H1 (cell line): ENCODE data around the gene UFM1. TPM values are rescaled to one million over a fixed set of nuclear protein-coding genes. Genes with fewer than 3 reads are reported as not detected.

Experiments
- CTCF ChIA-PET: fragments of 300-600 bp; sonication (Branson Sonifier 250); formaldehyde crosslinking; loops from one replicate; lab custom pipeline; 2021; ENCODE audit not compliant: partially characterized antibody; lab: Charles Lee
- POLR2A ChIA-PET: fragments of 300-600 bp; sonication (Branson Sonifier 250); formaldehyde crosslinking; loops from one replicate; lab custom pipeline; 2021; ENCODE audit warnings: inconsistent platforms; ENCODE audit not compliant: partially characterized antibody; lab: Charles Lee
- DNase-seq, 2 experiments: peaks; one replicate each; pipeline versions ENCODE4 v3.0.0 to v3.0.0-alpha.2; 2010 to 2022; ENCODE audit warnings: low spot score in 2 of 2, low read depth in 1 of 2, mixed read lengths in 1 of 2
- FAIRE-seq: peaks from 2 replicates; lab custom pipeline; 2011; peaks lifted over from hg19 to GRCh38; lab: Jason Lieb, UNC
- H2AFZ ChIP-seq: 2 replicates; pipeline ENCODE4 v1.8.1; 2012; ENCODE audit warnings: low read length, inconsistent platforms
- H2AK5ac ChIP-seq: 2 replicates; pipeline ENCODE4 v1.6.1; 2013; ENCODE audit warnings: low read depth, low read length
- H2BK120ac ChIP-seq: replicated peaks from 2 replicates; pipeline ENCODE3; 2013; ENCODE audit warnings: low read depth, low read length, inconsistent platforms
- H2BK12ac ChIP-seq: 2 replicates; pipeline ENCODE4 v1.6.1; 2013; ENCODE audit warnings: low read depth, low read length
- H2BK15ac ChIP-seq: 2 replicates; pipeline ENCODE4 v1.6.1; 2013; ENCODE audit warnings: low read length
- H2BK20ac ChIP-seq: 2 replicates; pipeline ENCODE4 v1.6.1; 2013; ENCODE audit warnings: low read length
- H2BK5ac ChIP-seq: 2 replicates; pipeline ENCODE4 v1.6.1; 2013; ENCODE audit warnings: low read depth, low read length
- H3K14ac ChIP-seq: 2 replicates; pipeline ENCODE4 v1.6.1; 2013; ENCODE audit warnings: inconsistent platforms; ENCODE audit not compliant: insufficient read length
- H3K18ac ChIP-seq: 2 replicates; pipeline ENCODE4 v1.6.1; 2013; ENCODE audit warnings: low read length; ENCODE audit errors: extremely low read depth
- H3K23ac ChIP-seq: 2 replicates; pipeline ENCODE4 v1.6.1; 2013; ENCODE audit warnings: inconsistent platforms; ENCODE audit not compliant: insufficient read length
- H3K23me2 ChIP-seq: 2 replicates; pipeline ENCODE4 v1.6.1; 2013; ENCODE audit warnings: low read depth, low read length
- H3K27ac ChIP-seq: 2 replicates; pipeline ENCODE4 v1.6.1; 2011; ENCODE audit warnings: low read depth, low read length, inconsistent platforms
- H3K27me3 ChIP-seq, 4 experiments: replicated peaks in 1 of 4; 1 replicate in 1 of 4; 2 replicates in 3 of 4; pipeline versions ENCODE4 v1.6.1 to v1.8.1; 2011 to 2013; ENCODE audit warnings: low read length in 3 of 4, mild to moderate bottlenecking in 3 of 4, inconsistent platforms in 2 of 4, mixed read lengths in 2 of 4, moderate library complexity in 1 of 4; ENCODE audit not compliant: control insufficient read depth in 3 of 4, insufficient read depth in 3 of 4; ENCODE audit errors: extremely low read depth in 1 of 4
- H3K36me3 ChIP-seq, 4 experiments: 2 replicates each; pipeline versions ENCODE4 v1.6.1 to v1.8.1; 2011 to 2013; ENCODE audit warnings: mild to moderate bottlenecking in 4 of 4, low read length in 3 of 4, moderate library complexity in 2 of 4, control low read depth in 1 of 4, inconsistent platforms in 1 of 4; ENCODE audit not compliant: insufficient read depth in 4 of 4, control insufficient read depth in 2 of 4
- H3K4ac ChIP-seq: replicated peaks from 2 replicates; pipeline ENCODE3; 2013; ENCODE audit warnings: low read length, low read depth, mixed read lengths, inconsistent platforms; ENCODE audit not compliant: insufficient read length
- H3K4me1 ChIP-seq, 4 experiments: replicated peaks in 1 of 4; 1 replicate in 1 of 4; 2 replicates in 3 of 4; pipeline versions ENCODE4 v1.6.1 to v1.8.1; 2011 to 2013; ENCODE audit warnings: low read length in 3 of 4, inconsistent platforms in 2 of 4, mixed read lengths in 1 of 4; ENCODE audit not compliant: insufficient read depth in 4 of 4, control insufficient read depth in 3 of 4
- H3K4me2 ChIP-seq, 2 experiments: 2 replicates each; pipeline versions ENCODE4 v1.6.1 to v1.8.1; 2011 to 2013; ENCODE audit warnings: low read depth in 2 of 2, low read length in 2 of 2, control low read depth in 1 of 2, inconsistent platforms in 1 of 2, mild to moderate bottlenecking in 1 of 2; ENCODE audit not compliant: insufficient read depth in 1 of 2
- H3K4me3 ChIP-seq, 4 experiments: fragments of 200-600, 300-600 bp in 1 of 4; sonication (generic), shearing (Covaris generic), sonication (Bioruptor Twin) in 1 of 4; 2 replicates each; pipeline versions ENCODE4 v1.5.1 to v1.8.1; 2011 to 2016; ENCODE audit warnings: low read length in 4 of 4, low read depth in 3 of 4, control low read depth in 2 of 4, inconsistent platforms in 2 of 4, mild to moderate bottlenecking in 2 of 4, mixed read lengths in 1 of 4, moderate library complexity in 1 of 4; ENCODE audit not compliant: insufficient read depth in 2 of 4; ENCODE audit errors: extremely low read depth in 1 of 4
- H3K56ac ChIP-seq: replicated peaks from 2 replicates; pipeline ENCODE3; 2013; ENCODE audit warnings: low read depth, mild to moderate bottlenecking, mixed read lengths, low read length, inconsistent platforms; ENCODE audit not compliant: insufficient read length
- H3K79me1 ChIP-seq: 2 replicates; pipeline ENCODE4 v1.6.1; 2013; ENCODE audit warnings: low read depth, low read length, control low read depth
- H3K79me2 ChIP-seq, 2 experiments: 2 replicates each; pipeline versions ENCODE4 v1.6.1 to v1.8.1; 2012 to 2013; ENCODE audit warnings: low read length in 2 of 2, mild to moderate bottlenecking in 2 of 2, inconsistent platforms in 1 of 2; ENCODE audit not compliant: insufficient read depth in 2 of 2, control insufficient read depth in 1 of 2
- H3K9ac ChIP-seq, 4 experiments: replicated peaks in 1 of 4; 1 replicate in 1 of 4; 2 replicates in 3 of 4; pipeline versions ENCODE4 v1.6.1 to v1.8.1; 2011 to 2013; ENCODE audit warnings: low read depth in 3 of 4, low read length in 3 of 4, control low read depth in 2 of 4, mild to moderate bottlenecking in 2 of 4, moderate library complexity in 2 of 4, inconsistent platforms in 1 of 4; ENCODE audit errors: extremely low read depth in 1 of 4
- H3K9me3 ChIP-seq, 2 experiments: 2 replicates each; pipeline versions ENCODE4 v1.6.1 to v1.8.1; 2012 to 2013; ENCODE audit warnings: mild to moderate bottlenecking in 2 of 2, moderate library complexity in 2 of 2, control low read depth in 1 of 2, inconsistent platforms in 1 of 2, low read depth in 1 of 2, low read length in 1 of 2, mixed read lengths in 1 of 2; ENCODE audit not compliant: insufficient read depth in 2 of 2
- H4K20me1 ChIP-seq, 2 experiments: replicated peaks in 1 of 2; 2 replicates each; pipeline versions ENCODE3 to v1.8.1; 2011 to 2013; ENCODE audit warnings: inconsistent platforms in 2 of 2, low read length in 2 of 2, mild to moderate bottlenecking in 1 of 2; ENCODE audit not compliant: insufficient read depth in 2 of 2, control insufficient read depth in 1 of 2
- H4K5ac ChIP-seq: 2 replicates; pipeline ENCODE4 v1.6.1; 2013; ENCODE audit warnings: low read length, low read depth, mixed read lengths, inconsistent platforms; ENCODE audit not compliant: insufficient read length
- H4K8ac ChIP-seq: 2 replicates; pipeline ENCODE4 v1.8.0; 2013; ENCODE audit warnings: mild to moderate bottlenecking, moderate library complexity, low read length, inconsistent platforms; ENCODE audit not compliant: insufficient read depth; ENCODE audit errors: extremely low read depth
- H4K91ac ChIP-seq: replicated peaks from 2 replicates; pipeline ENCODE3; 2013; ENCODE audit warnings: low read length, mixed read lengths, inconsistent platforms; ENCODE audit not compliant: insufficient read length
- BRCA1 ChIP-seq: IDR thresholded peaks from 2 replicates; pipeline ENCODE4 v1.6.1; 2012; ENCODE audit warnings: low read depth, low read length, improper control_type of control experiment
- CBX5 ChIP-seq: fragments of 300-800, 300-1000 bp; sonication (generic); IDR thresholded peaks from 2 replicates; pipeline ENCODE4 v1.7.1; 2016; ENCODE audit warnings: antibody characterized with exemption, low read length, low read depth
- HDAC6 ChIP-seq: IDR thresholded peaks from one replicate; pipeline ENCODE4 v1.7.1; 2012; ENCODE audit warnings: low read depth, mild to moderate bottlenecking, inconsistent platforms, low read length, moderate library complexity
- MAX ChIP-seq: IDR thresholded peaks from 2 replicates; pipeline ENCODE4 v1.6.1; 2012; ENCODE audit warnings: inconsistent platforms
- NRF1 ChIP-seq: IDR thresholded peaks from 2 replicates; pipeline ENCODE4 v1.6.1; 2011; ENCODE audit warnings: mild to moderate bottlenecking, low read depth, low read length, improper control_type of control experiment
- POLR2AphosphoS5 ChIP-seq: IDR thresholded peaks from 2 replicates; pipeline ENCODE4 v1.6.1; 2011; ENCODE audit warnings: low read depth, low read length
- SP2 ChIP-seq: IDR thresholded peaks from 2 replicates; pipeline ENCODE4 v1.6.1; 2012; ENCODE audit warnings: mild to moderate bottlenecking, low read length, inconsistent platforms
- TEAD4 ChIP-seq: IDR thresholded peaks from 2 replicates; pipeline ENCODE4 v1.6.1; 2012; ENCODE audit warnings: low read depth, low read length, inconsistent platforms, mixed read lengths
- whole genome bisulfite sequencing, 2 experiments: shearing (Covaris generic) in 1 of 2; methylation state at CpG; one replicate each; pipeline versions ENCODE4 v1.1.6 to v1.1.7; 2013 to 2015; ENCODE audit warnings: low lambda C conversion rate in 2 of 2, mixed read lengths in 2 of 2, inconsistent platforms in 1 of 2, low coverage in 1 of 2, missing lambda C conversion rate in 1 of 2; ENCODE audit not compliant: insufficient replicate concordance in 2 of 2, insufficient coverage in 1 of 2, insufficient read length in 1 of 2; ENCODE audit errors: extremely low coverage in 1 of 2, missing lambda C conversion rate in 1 of 2; 5-methylcytosine and 5-hydroxymethylcytosine counted together
- long read RNA-seq, 2 experiments: library from RNA in 1 of 2; library from capped mRNA in 1 of 2; stranded (forward); transcript quantifications; one replicate each; pipeline ENCODE4 v2.0.0, GENCODE V29; 2021; ENCODE audit warnings: inconsistent platforms in 1 of 2
- polyA minus RNA-seq, 3 experiments: library from RNA; depleted of rRNA, polyadenylated mRNA; stranded (reverse); fragments of >200 nt; gene quantifications; 1 replicate in 2 of 3; 2 replicates in 1 of 3; pipeline ENCODE4 v1.2.3, GENCODE V29; 2011
- polyA plus RNA-seq, 7 experiments: library from polyadenylated mRNA; depleted of rRNA in 3 of 7; stranded (reverse) in 5 of 7; unstranded in 2 of 7; fragments of >200 nt in 5 of 7; fragments of 200-250 nt in 2 of 7; gene quantifications; 1 replicate in 5 of 7; 2 replicates in 1 of 7; 4 replicates in 1 of 7; pipeline versions ENCODE4 v1.2.1 to v1.2.3, GENCODE V29; 2011 to 2013; ENCODE audit warnings: missing spikeins in 2 of 7, mixed read lengths in 2 of 7
- total RNA-seq: library from RNA; stranded (reverse); fragmentation: NEBNext Ultra II Directional; extraction: Animal tissue kit (Norgen Biotek cat#: 25700); gene quantifications from 2 replicates; pipeline ENCODE4 v1.2.1, GENCODE V29; 2021

Gene UFM1
- total RNA-seq: 34.2 and 34.3 TPM in 2 replicates
- polyA plus RNA-seq (2011; rRNA removed): 9.1 and 16.0 TPM in 2 replicates
- 23.7 TPM for polyA plus RNA-seq (2011; cell fraction: cytosol; rRNA removed)
- 14.8 TPM for polyA plus RNA-seq (2011; cell fraction: nucleus; rRNA removed)
- polyA plus RNA-seq (2012, experiment 1 of 2): 18.5 to 32.3 TPM (median 21.9 TPM) in 4 replicates
- 5.5 TPM for polyA plus RNA-seq (2012, experiment 2 of 2)
- 35.8 TPM for polyA plus RNA-seq (2013, experiment 1 of 2)
- polyA plus RNA-seq (2013, experiment 2 of 2): 32.5 TPM
- polyA minus RNA-seq (2011; rRNA and poly(A)+ RNA removed): 18.2 and 27.6 TPM in 2 replicates
- polyA minus RNA-seq (2011; cell fraction: cytosol; rRNA and poly(A)+ RNA removed): 19.2 TPM
- polyA minus RNA-seq (2011; cell fraction: nucleus; rRNA and poly(A)+ RNA removed): 48.9 TPM
- long read RNA-seq, experiment 1, transcript UFM1-201 (6 exons, 3,138 nt): major isoform, 8 of 34 reads
- long read RNA-seq, experiment 1, partial matches to known transcripts: 6 of 34 reads
- long read RNA-seq, experiment 1, other reads (novel, unspliced or antisense): 20 of 34 reads
- long read RNA-seq, experiment 2, transcript UFM1-201 (6 exons, 3,138 nt): major isoform, 19 of 31 reads
- long read RNA-seq, experiment 2, partial matches to known transcripts: 2 of 31 reads
- long read RNA-seq, experiment 2, other reads (novel, unspliced or antisense): 5 of 31 reads

- H3K4ac ChIP-seq: no peak within 1 kb of the TSS
- TF ChIP-seq POLR2AphosphoS5 (peak; percentile 54; the same call in 1 of the 2 replicates), HDAC6 (no peak), CBX5 (no peak), TEAD4 (no peak), BRCA1 (no peak), MAX (no peak), NRF1 (no peak), SP2 (no peak)
These were observed at the start of gene UFM1 for GRCh38 chr13:38349390-38350113. UFM1 (plus strand) TSS chr13:38349851; CDS start chr13:38349920, 69 bp downstream.

More at GRCh38 chr13:38349390-38350113, at the start of gene UFM1:
- H3K14ac ChIP-seq: no peak within 1 kb of the TSS
- peaks cover 3% of the 10 kb centered on the region for H3K23me2 ChIP-seq
- peak within 1 kb of the TSS; percentile 53 for H4K5ac ChIP-seq
- H3K18ac ChIP-seq: no peak within 1 kb of the TSS
- WGBS, 2 experiments: 1% methylated on average over 38 of the region's 41 CpGs; no CpG with 5 or more reads in 1 of the 2 experiments
- peak within 1 kb of the TSS; percentile 79; the same call in 1 of the 2 replicates for H4K8ac ChIP-seq
- ChIA-PET CTCF (interaction anchor here (0.6 to 1.1 kb wide), 4 partner anchors 9 to 336 kb away, joined by 3 to 4 read pairs (median 3); no protein-coding TSS in a partner anchor), POLR2A (interaction anchor here (0.6 to 0.9 kb wide), 2 partner anchors 14 to 480 kb away, joined by 3 read pairs; partner anchors contain the start of gene TRPC4)
- H3K9me3 ChIP-seq: no peaks in the 10 kb centered on the region
- H3K36me3 ChIP-seq: peaks cover 0 to 18% (median 0%) of the 10 kb centered on the region in 4 experiments; a peak in 4 of 8 replicates
- H2BK12ac ChIP-seq: no peak within 1 kb of the TSS
- no peak within 1 kb of the TSS for H4K91ac ChIP-seq
- H3K27me3 ChIP-seq: no peaks in the 10 kb centered on the region
- peaks cover 0 to 10% (median 5%) of the 10 kb centered on the region in 4 experiments; a peak in 5 of 7 replicates for H3K4me1 ChIP-seq
- no peak within 1 kb of the TSS for H3K23ac ChIP-seq
- peak within 1 kb of the TSS; percentile 54; the same call in 1 of the 2 replicates for H2AFZ ChIP-seq
- no peak within 1 kb of the TSS for H2BK120ac ChIP-seq
- FAIRE-seq: peak; percentile 75
- DNase-seq: peak; percentile 68 to 79
- H2AK5ac ChIP-seq: no peak within 1 kb of the TSS
- H3K9ac ChIP-seq: peak within 1 kb of the TSS; percentile 62 to 93 (median 69)
- H2BK15ac ChIP-seq: no peak within 1 kb of the TSS
- peak within 1 kb of the TSS; percentile 67 to 89 for H3K4me2 ChIP-seq
- H3K79me1 ChIP-seq: no peaks in the 10 kb centered on the region; the same call in 1 of the 2 replicates
- no peak within 1 kb of the TSS for H3K56ac ChIP-seq
- H3K79me2 ChIP-seq: peaks cover 0 to 20% of the 10 kb centered on the region in 2 experiments; a peak in 3 of 4 replicates
- H3K4me3 ChIP-seq: peak within 1 kb of the TSS; percentile 81 to 95 (median 92)
- peak within 1 kb of the TSS; percentile 69; the same call in 1 of the 2 replicates for H2BK5ac ChIP-seq
- H4K20me1 ChIP-seq: no peaks in the 10 kb centered on the region
- H2BK20ac ChIP-seq: no peak within 1 kb of the TSS
- peak within 1 kb of the TSS; percentile 51 for H3K27ac ChIP-seq
